NCI-H446 treated with DMSO at 0.1 percent for 48 hours (cell line): Measurements from ENCODE around the gene ITPRIPL2.

Experiments
- DNase-seq: peaks from one replicate; lab custom pipeline; 2025; lab: John Stamatoyannopoulos, UW

The ITPRIPL2 gene

GRCh38 chr16:19093631-19094541 lies 19.9 kb upstream of the ITPRIPL2 start:
- no peak for DNase-seq

- DNase-seq = no peak
Measured at GRCh38 chr16:19094542-19095365, 19.0 kb upstream of the ITPRIPL2 start.

- DNase-seq = no peak
Measured at GRCh38 chr16:19095654-19096053, 18.1 kb upstream of the ITPRIPL2 start.

- DNase-seq = no peak
Measured at GRCh38 chr16:19098173-19098572, 15.6 kb upstream of the ITPRIPL2 start.

GRCh38 chr16:19102187-19102872 lies 11.4 kb upstream of the ITPRIPL2 start:
- DNase-seq = no peak

GRCh38 chr16:19104607-19105006 lies 9.2 kb upstream of the ITPRIPL2 start:
- DNase-seq = no peak

GRCh38 chr16:19105131-19105530 lies 8.6 kb upstream of the ITPRIPL2 start:
- no peak for DNase-seq

GRCh38 chr16:19105891-19106624 lies 7.7 kb upstream of the ITPRIPL2 start:
- DNase-seq = no peak

- no peak for DNase-seq
Measured at GRCh38 chr16:19106625-19107020, 7.1 kb upstream of the ITPRIPL2 start.

- no peak for DNase-seq
Measured at GRCh38 chr16:19108409-19109287, 5.1 kb upstream of the ITPRIPL2 start.

- DNase-seq = no peak
Measured at GRCh38 chr16:19109288-19109664, 4.5 kb upstream of the ITPRIPL2 start.

- no peak for DNase-seq
Measured at GRCh38 chr16:19110537-19111360, 3.0 kb upstream of the ITPRIPL2 start.

GRCh38 chr16:19112099-19112407 lies 1.7 kb upstream of the ITPRIPL2 start:
- no peak for DNase-seq

GRCh38 chr16:19114359-19115147 lies 789 bp downstream of the ITPRIPL2 start:
- DNase-seq = no peak

GRCh38 chr16:19115148-19116021 lies 1.6 kb downstream of the ITPRIPL2 start:
- no peak for DNase-seq

- DNase-seq = no peak
Measured at GRCh38 chr16:19116711-19117449, 3.1 kb downstream of the ITPRIPL2 start.

GRCh38 chr16:19118938-19119431 lies 5.2 kb downstream of the ITPRIPL2 start:
- DNase-seq = no peak
